Ascending aorta (tissue), 2 donors: Measurements from ENCODE around the gene PLCE1. TPM values are rescaled to one million over a fixed set of nuclear protein-coding genes. Genes with fewer than 3 reads are reported as not detected.

ENCODE experiments used
- DNase-seq, 2 donors: peaks; one replicate each; pipeline ENCODE4 v3.0.0-alpha.2; 2019; ENCODE audit warnings: low spot score in 2 of 2
- H3K27ac ChIP-seq, 2 donors: fragments of 200-600 bp; sonication (generic); one replicate each; pipeline ENCODE4 v1.5.1; 2016 to 2017; ENCODE audit warnings: mild to moderate bottlenecking in 1 of 2
- H3K27me3 ChIP-seq: fragments of 200-600 bp; sonication (generic); one replicate; pipeline ENCODE4 v1.5.1; 2017
- H3K36me3 ChIP-seq, 2 donors: fragments of 200-600 bp; sonication (generic); one replicate each; pipeline ENCODE4 v1.5.1; 2016
- H3K4me1 ChIP-seq, 2 donors: fragments of 200-600 bp; sonication (generic); one replicate each; pipeline ENCODE4 v1.5.1; 2016 to 2017; ENCODE audit warnings: mild to moderate bottlenecking in 1 of 2
- H3K4me3 ChIP-seq, 2 donors: fragments of 200-600 bp; sonication (generic); one replicate each; pipeline ENCODE4 v1.5.1; 2016 to 2017; ENCODE audit warnings: mild to moderate bottlenecking in 1 of 2
- H3K9me3 ChIP-seq, 2 donors: fragments of 200-600 bp; sonication (generic); one replicate each; pipeline ENCODE4 v1.5.1; 2016
- CTCF ChIP-seq, 3 experiments: fragments of 200-600 bp in 2 of 3; fragments of 450-650 bp in 1 of 3; sonication (generic) in 2 of 3; IDR thresholded peaks; one replicate each; pipeline ENCODE4 v1.5.1; 2016 to 2019; ENCODE audit warnings: antibody characterized with exemption in 3 of 3, mild to moderate bottlenecking in 1 of 3, moderate library complexity in 1 of 3
- intact Hi-C: fragments of 100-400 bp; cut with DNase I; formaldehyde crosslinking; loops from one replicate; pipeline ENCODE4 v1.15.1; 2023
- total RNA-seq: library from RNA; depleted of rRNA; stranded (reverse); fragments of >200 nt; gene quantifications from one replicate; pipeline ENCODE4 v1.1.0, GENCODE V29; 2016

PLCE1 gene
- total RNA-seq, 1 donor from 2014 or later: 3.8 TPM

DNA sequence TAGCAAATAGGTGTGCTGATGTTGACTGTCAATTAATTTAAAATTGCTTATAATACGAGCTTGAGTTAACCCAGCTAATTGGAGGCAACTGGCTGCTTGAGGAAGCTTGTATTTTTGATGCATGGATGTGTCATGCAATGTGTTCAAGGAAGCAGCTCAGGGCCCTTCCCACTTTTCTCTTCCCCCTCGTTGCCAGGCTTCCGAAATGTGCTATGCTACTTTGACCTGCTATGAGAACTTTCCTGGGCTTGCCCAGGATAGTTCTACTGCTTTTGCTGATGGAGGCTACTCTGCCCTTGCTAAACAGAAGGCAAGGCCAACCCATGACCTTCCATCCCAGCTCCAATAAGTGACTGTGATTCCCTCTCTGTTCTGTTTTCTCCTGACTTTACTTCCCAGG lies 24.4 kb downstream of the PLCE1 start:
- intact Hi-C loops: no loop called here
- peaks cover 0 to 5% of the 10 kb centered on the region in 2 donors for H3K4me1 ChIP-seq
- H3K36me3 ChIP-seq: no peaks in the 10 kb centered on the region
- H3K4me3 ChIP-seq: no peak overlapping the region
- H3K27me3 ChIP-seq: no peaks in the 10 kb centered on the region
- DNase-seq: no peak
- no peak overlapping the region for H3K27ac ChIP-seq
- no peaks in the 10 kb centered on the region for H3K9me3 ChIP-seq
- no peak for TF ChIP-seq CTCF (IDR thresholded peaks at IDR 0.05)

DNA sequence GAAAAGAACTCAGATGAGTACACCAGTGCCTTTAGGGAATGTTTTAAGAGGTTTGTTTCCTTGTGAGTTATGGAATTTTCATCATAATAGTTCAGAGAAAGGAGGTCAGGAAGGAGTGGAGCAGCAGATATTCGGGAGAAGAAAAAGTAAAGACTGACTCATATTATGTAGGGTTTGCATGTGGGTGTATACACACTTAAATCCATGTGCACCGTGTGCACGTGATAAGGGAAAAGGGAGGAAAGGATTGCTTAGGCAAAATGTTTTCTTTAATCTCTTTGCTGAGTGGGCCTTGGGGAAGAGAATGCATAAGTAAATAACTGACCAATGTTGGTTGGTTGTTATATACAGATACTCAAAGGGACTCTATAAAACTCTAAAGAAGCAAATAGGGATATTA lies 30.2 kb downstream of the PLCE1 start:
- no peaks in the 10 kb centered on the region for H3K27me3 ChIP-seq
- H3K4me3 ChIP-seq: no peak overlapping the region
- H3K36me3 ChIP-seq: no peaks in the 10 kb centered on the region
- peaks cover 5% of the 10 kb centered on the region in 2 donors for H3K9me3 ChIP-seq
- no peak for TF ChIP-seq CTCF (IDR thresholded peaks at IDR 0.05)
- DNase-seq: no peak
- intact Hi-C loops: loop anchor here (5.0 kb wide), 1 partner anchor 43 kb away; no protein-coding TSS in a partner anchor
- H3K4me1 ChIP-seq: no peaks in the 10 kb centered on the region
- H3K27ac ChIP-seq: no peak overlapping the region

- no peak overlapping the region for H3K4me3 ChIP-seq
- DNase-seq: no peak
- intact Hi-C loops: loop anchor here (5.0 kb wide), 1 partner anchor 43 kb away; no protein-coding TSS in a partner anchor
These were observed 30.7 kb downstream of the PLCE1 start for GRCh38 chr10:94024407-94024806.

DNA sequence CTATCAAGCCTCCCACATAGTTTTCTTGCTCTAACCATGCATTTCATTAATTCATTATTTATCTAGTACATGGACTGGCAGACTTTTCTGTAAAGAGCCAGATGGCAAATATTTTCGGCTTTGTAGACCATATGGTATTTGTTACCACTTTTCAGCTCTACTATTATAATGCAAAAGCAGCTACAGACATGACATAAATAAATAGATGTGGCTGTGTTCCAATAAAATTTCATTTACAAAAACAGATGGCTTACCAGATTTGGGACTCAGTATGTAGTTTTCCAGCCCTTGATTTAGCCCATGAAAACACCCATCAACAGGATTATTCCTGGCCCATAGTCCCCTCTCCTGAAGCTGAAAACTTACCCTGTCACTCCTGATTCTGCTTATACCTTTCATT lies 32.1 kb downstream of the PLCE1 start:
- no peaks in the 10 kb centered on the region for H3K4me1 ChIP-seq
- no peaks in the 10 kb centered on the region for H3K27me3 ChIP-seq
- TF ChIP-seq CTCF (IDR thresholded peaks at IDR 0.05): no peak
- H3K4me3 ChIP-seq: no peak overlapping the region
- intact Hi-C loops: no loop called here
- peaks cover 3 to 4% of the 10 kb centered on the region in 2 donors for H3K36me3 ChIP-seq
- H3K9me3 ChIP-seq: peaks cover 5 to 24% of the 10 kb centered on the region in 2 donors
- H3K27ac ChIP-seq: no peak overlapping the region
- no peak for DNase-seq

More at GRCh38 chr10:94024407-94024806, 30.7 kb downstream of the PLCE1 start:
- no peak overlapping the region for H3K27ac ChIP-seq
- no peak for TF ChIP-seq CTCF (IDR thresholded peaks at IDR 0.05)
- no peaks in the 10 kb centered on the region for H3K4me1 ChIP-seq
- peaks cover 5 to 10% of the 10 kb centered on the region in 2 donors for H3K9me3 ChIP-seq
- no peaks in the 10 kb centered on the region for H3K27me3 ChIP-seq
- H3K36me3 ChIP-seq: no peaks in the 10 kb centered on the region

DNA sequence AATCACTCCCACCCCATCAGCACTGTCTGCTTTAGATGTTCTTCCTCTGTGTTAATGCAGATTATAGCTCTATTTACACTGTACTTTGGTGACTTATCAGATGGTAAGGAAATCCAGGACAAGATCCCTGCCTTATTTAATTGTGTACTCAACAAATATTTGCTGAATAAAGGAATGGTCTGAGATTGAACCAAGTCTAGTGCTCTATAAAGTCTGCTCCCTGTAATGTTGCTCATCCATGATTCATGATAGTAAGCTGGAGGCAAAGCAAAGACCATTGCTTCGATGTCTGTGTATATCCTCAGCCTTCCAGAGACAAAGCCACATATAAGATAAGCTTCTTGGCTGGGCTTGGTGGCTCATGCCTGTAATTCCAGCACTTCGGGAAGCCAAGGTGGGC lies 33.5 kb downstream of the PLCE1 start:
- Histone ChIP-seq H3K27me3 (no peaks in the 10 kb centered on the region), H3K36me3 (peaks cover 8 to 11% of the 10 kb centered on the region in 2 donors), H3K27ac (no peak overlapping the region), H3K4me1 (no peaks in the 10 kb centered on the region), H3K4me3 (no peak overlapping the region), H3K9me3 (peaks cover 5 to 25% of the 10 kb centered on the region in 2 donors)
- no peak for DNase-seq
- no peak for TF ChIP-seq CTCF (IDR thresholded peaks at IDR 0.05)
- intact Hi-C loops: no loop called here

DNA sequence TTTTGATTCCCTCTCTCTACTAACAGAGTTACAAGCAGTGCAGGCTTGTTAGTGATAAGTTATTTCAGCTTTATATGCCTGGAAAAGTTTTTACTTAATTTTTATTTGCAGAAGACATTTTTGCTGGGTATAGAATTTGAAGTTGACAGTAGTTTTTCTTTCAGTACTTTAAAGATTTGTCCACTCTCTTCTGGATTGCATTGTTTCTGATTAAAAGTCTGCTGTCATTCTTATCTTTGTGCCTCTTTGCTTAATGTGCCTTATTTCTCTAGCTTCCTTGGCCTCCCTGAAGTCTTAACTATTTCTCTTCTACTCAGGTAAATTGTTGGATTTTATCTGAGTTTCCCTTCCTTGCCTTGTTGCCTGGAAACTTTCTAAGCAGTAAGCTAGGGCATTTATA lies 36.2 kb downstream of the PLCE1 start:
- no peak for TF ChIP-seq CTCF (IDR thresholded peaks at IDR 0.05)
- H3K4me1 ChIP-seq: no peaks in the 10 kb centered on the region
- peaks cover 8 to 11% of the 10 kb centered on the region in 2 donors for H3K36me3 ChIP-seq
- no peaks in the 10 kb centered on the region for H3K27me3 ChIP-seq
- no peak overlapping the region for H3K27ac ChIP-seq
- H3K4me3 ChIP-seq: no peak overlapping the region
- H3K9me3 ChIP-seq: peaks cover 5 to 25% of the 10 kb centered on the region in 2 donors
- DNase-seq: no peak
- intact Hi-C loops: no loop called here
